Uterus (tissue), 4 donors: ENCODE results near the gene IFITM1. TPM values are rescaled to one million over a fixed set of nuclear protein-coding genes. Genes with fewer than 3 reads are reported as not detected.
A peak's percentile ranks its signal among the peaks of the same experiment; 100 is the strongest.

Experiments used
- DNase-seq, 2 donors: peaks; one replicate each; pipeline ENCODE4 v3.0.0-alpha.2; 2019 to 2020
- H3K27ac ChIP-seq, 2 donors: fragments of 200-600 bp; sonication (generic); 1 replicate in 1 of 2; 2 replicates in 1 of 2; pipeline ENCODE4 v1.5.1; 2016 to 2018
- H3K27me3 ChIP-seq, 2 donors: fragments of 200-600 bp; sonication (generic); one replicate each; pipeline ENCODE4 v1.5.1; 2018 to 2019; ENCODE audit warnings: control low read depth in 1 of 2
- H3K36me3 ChIP-seq, 2 donors: fragments of 200-600 bp; sonication (generic); one replicate each; pipeline ENCODE4 v1.5.1; 2019; ENCODE audit warnings: control low read depth in 1 of 2
- H3K4me1 ChIP-seq, 2 donors: fragments of 200-600 bp; sonication (generic); one replicate each; pipeline ENCODE4 v1.5.1; 2018 to 2019; ENCODE audit warnings: control low read depth in 1 of 2
- H3K4me3 ChIP-seq, 2 donors: fragments of 200-600 bp; sonication (generic); 1 replicate in 1 of 2; 2 replicates in 1 of 2; pipeline ENCODE4 v1.5.1; 2018 to 2019; ENCODE audit warnings: mild to moderate bottlenecking in 1 of 2
- H3K9me3 ChIP-seq, 2 donors: fragments of 200-600 bp; sonication (generic); one replicate each; pipeline ENCODE4 v1.5.1; 2019; ENCODE audit warnings: control low read depth in 1 of 2
- POLR2A ChIP-seq, 2 donors: fragments of 450-650 bp; IDR thresholded peaks; one replicate each; pipeline ENCODE4 v1.6.1; 2016; ENCODE audit warnings: antibody characterized with exemption in 2 of 2, mild to moderate bottlenecking in 1 of 2, moderate library complexity in 1 of 2
- intact Hi-C: fragments of 100-400 bp; cut with DNase I; formaldehyde crosslinking; loops from one replicate; pipeline ENCODE4 v1.15.1; 2023; ENCODE audit warnings: low total_unique reads
- total RNA-seq, 4 donors: library from RNA; depleted of rRNA in 3 of 4; stranded (reverse); fragments of >200 nt in 3 of 4; gene quantifications; one replicate each; pipeline versions ENCODE4 v1.1.0 to v1.2.4, GENCODE V29; 2014 to 2023
- TF ChIP-seq, protein P1 (sequence below), 4 experiments: fragments of 200-600 bp in 2 of 4; fragments of 450-650 bp in 2 of 4; sonication (generic) in 2 of 4; IDR thresholded peaks; one replicate each; pipeline ENCODE4 v1.5.1; 2016 to 2019; ENCODE audit warnings: antibody characterized with exemption in 4 of 4, mild to moderate bottlenecking in 2 of 4, moderate library complexity in 1 of 4
- donor health status: DM: yes; HTN: yes; CAD: no.

Gene IFITM1
- total RNA-seq, 4 donors from 2014 or later = 13.4 to 672 (median 239) TPM

DNA sequence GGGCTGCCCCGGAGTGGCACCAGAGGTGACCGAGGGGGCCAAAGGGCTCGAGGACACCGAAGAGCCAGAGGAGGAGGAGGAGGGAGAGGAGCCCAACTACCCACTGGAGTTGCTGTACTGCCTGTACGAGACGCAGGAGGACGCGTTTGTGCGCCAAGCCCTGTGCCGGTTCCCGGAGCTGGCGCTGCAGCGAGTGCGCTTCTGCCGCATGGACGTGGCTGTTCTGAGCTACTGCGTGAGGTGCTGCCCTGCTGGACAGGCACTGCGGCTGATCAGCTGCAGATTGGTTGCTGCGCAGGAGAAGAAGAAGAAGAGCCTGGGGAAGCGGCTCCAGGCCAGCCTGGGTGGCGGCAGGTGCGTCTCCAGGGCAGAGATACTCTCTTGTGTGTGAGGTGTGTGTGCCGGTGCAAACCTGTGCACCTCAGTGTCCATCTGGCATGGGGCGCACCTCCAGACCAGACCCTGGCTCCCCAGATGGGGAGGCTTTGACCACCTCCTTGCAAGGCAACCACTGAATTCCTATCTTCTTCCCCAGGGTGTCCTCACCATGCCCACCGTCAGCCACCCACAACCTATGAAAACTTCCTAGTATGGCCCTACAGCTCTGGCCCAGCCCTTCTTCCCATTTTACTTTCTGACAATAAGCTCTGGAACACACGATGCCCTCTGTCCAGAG lies 32.2 kb upstream of the IFITM1 start:
- peak in 1 of 2 donors; percentile 5 for DNase-seq
- intact Hi-C loops = no loop called here

DNA sequence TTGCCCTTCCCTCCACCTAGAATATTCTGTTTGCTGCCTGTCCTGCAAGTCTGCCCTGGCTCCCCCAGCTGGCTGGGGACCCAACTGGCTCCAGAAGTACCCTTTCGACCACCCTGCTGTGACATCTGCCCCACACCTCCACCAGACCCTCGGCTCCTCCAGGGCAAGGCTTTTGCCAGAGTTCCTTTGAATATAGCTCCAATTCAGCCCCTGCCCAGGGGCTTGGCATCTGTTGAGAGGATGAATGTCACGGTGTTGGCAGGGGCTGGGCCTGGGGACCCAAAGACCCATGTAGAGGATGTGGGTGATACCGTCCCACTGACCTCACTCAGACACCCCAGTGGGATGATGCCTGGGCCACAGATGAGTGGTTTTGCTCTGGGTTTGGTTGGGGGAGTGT lies 31.7 kb upstream of the IFITM1 start:
- H3K27ac ChIP-seq = no peak overlapping the region
- peaks cover 29 to 36% of the 10 kb centered on the region in 2 donors for H3K27me3 ChIP-seq
- intact Hi-C loops = no loop called here
- peak in 1 of 2 donors; percentile 6 for DNase-seq
- no peaks in the 10 kb centered on the region for H3K9me3 ChIP-seq
- H3K4me3 ChIP-seq = no peak overlapping the region
- H3K4me1 ChIP-seq = peaks cover 0 to 7% of the 10 kb centered on the region in 2 donors
- no peaks in the 10 kb centered on the region for H3K36me3 ChIP-seq
- TF ChIP-seq, protein P1, sequence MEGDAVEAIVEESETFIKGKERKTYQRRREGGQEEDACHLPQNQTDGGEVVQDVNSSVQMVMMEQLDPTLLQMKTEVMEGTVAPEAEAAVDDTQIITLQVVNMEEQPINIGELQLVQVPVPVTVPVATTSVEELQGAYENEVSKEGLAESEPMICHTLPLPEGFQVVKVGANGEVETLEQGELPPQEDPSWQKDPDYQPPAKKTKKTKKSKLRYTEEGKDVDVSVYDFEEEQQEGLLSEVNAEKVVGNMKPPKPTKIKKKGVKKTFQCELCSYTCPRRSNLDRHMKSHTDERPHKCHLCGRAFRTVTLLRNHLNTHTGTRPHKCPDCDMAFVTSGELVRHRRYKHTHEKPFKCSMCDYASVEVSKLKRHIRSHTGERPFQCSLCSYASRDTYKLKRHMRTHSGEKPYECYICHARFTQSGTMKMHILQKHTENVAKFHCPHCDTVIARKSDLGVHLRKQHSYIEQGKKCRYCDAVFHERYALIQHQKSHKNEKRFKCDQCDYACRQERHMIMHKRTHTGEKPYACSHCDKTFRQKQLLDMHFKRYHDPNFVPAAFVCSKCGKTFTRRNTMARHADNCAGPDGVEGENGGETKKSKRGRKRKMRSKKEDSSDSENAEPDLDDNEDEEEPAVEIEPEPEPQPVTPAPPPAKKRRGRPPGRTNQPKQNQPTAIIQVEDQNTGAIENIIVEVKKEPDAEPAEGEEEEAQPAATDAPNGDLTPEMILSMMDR (IDR thresholded peaks at IDR 0.05) = no peak
- TF ChIP-seq POLR2A (IDR thresholded peaks at IDR 0.05) = no peak

More for the DNA sequence above, 32.2 kb upstream of the IFITM1 start:
- no peak overlapping the region for H3K27ac ChIP-seq
- peaks cover 29 to 36% of the 10 kb centered on the region in 2 donors for H3K27me3 ChIP-seq
- TF ChIP-seq, protein P1 (IDR thresholded peaks at IDR 0.05) = no peak
- TF ChIP-seq POLR2A (IDR thresholded peaks at IDR 0.05) = no peak
- peaks cover 0 to 7% of the 10 kb centered on the region in 2 donors for H3K4me1 ChIP-seq
- H3K36me3 ChIP-seq = no peaks in the 10 kb centered on the region
- no peaks in the 10 kb centered on the region for H3K9me3 ChIP-seq
- no peak overlapping the region for H3K4me3 ChIP-seq

- Histone ChIP-seq H3K9me3 (no peaks in the 10 kb centered on the region), H3K27me3 (peaks cover 29 to 36% of the 10 kb centered on the region in 2 donors), H3K27ac (no peak overlapping the region), H3K4me1 (peaks cover 0 to 8% of the 10 kb centered on the region in 2 donors), H3K36me3 (no peaks in the 10 kb centered on the region), H3K4me3 (no peak overlapping the region)
- intact Hi-C loops = no loop called here
- TF ChIP-seq, protein P1 (IDR thresholded peaks at IDR 0.05) = no peak
- TF ChIP-seq POLR2A (IDR thresholded peaks at IDR 0.05) = no peak
- peak in 1 of 2 donors; percentile 7 for DNase-seq
Observed at GRCh38 chr11:282630-283360, 31.0 kb upstream of the IFITM1 start.

- Histone ChIP-seq H3K27ac (no peak overlapping the region), H3K4me3 (no peak overlapping the region), H3K9me3 (no peaks in the 10 kb centered on the region), H3K27me3 (peaks cover 27 to 34% of the 10 kb centered on the region in 2 donors), H3K36me3 (no peaks in the 10 kb centered on the region), H3K4me1 (peaks cover 0 to 12% of the 10 kb centered on the region in 2 donors)
- DNase-seq = no peak
- intact Hi-C loops = no loop called here
- TF ChIP-seq, protein P1 (IDR thresholded peaks at IDR 0.05) = no peak
- no peak for TF ChIP-seq POLR2A (IDR thresholded peaks at IDR 0.05)
Observed at GRCh38 chr11:283405-284104, 30.3 kb upstream of the IFITM1 start.
